ENCODE measurements around the gene IRS2.

Gene IRS2

DNA sequence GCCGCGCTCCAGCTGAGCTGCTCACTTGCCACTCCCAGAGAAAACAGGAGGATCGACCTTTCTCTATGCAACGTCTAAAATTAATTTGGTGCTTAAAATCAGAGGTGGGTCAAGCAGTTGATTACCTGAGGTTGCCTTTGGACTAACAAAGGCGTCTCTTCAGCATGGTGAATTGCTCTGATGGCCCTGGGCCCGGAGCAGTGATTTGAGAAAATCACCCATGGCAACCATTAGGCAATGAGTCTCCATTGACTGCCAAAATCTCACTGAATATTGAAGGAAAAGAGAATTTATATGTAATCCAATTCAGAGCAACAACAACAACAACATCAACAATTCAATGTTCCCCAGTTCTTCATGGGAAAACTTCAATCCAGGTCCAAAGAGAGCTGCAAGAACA lies 61.8 kb downstream of the IRS2 start:
- no peak overlapping the region for H3K4me3 ChIP-seq (ENCODE audit: control insufficient read depth, low read depth, low read length)
- TF ChIP-seq, protein P1, sequence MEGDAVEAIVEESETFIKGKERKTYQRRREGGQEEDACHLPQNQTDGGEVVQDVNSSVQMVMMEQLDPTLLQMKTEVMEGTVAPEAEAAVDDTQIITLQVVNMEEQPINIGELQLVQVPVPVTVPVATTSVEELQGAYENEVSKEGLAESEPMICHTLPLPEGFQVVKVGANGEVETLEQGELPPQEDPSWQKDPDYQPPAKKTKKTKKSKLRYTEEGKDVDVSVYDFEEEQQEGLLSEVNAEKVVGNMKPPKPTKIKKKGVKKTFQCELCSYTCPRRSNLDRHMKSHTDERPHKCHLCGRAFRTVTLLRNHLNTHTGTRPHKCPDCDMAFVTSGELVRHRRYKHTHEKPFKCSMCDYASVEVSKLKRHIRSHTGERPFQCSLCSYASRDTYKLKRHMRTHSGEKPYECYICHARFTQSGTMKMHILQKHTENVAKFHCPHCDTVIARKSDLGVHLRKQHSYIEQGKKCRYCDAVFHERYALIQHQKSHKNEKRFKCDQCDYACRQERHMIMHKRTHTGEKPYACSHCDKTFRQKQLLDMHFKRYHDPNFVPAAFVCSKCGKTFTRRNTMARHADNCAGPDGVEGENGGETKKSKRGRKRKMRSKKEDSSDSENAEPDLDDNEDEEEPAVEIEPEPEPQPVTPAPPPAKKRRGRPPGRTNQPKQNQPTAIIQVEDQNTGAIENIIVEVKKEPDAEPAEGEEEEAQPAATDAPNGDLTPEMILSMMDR (conservative IDR thresholded peaks at IDR 0.05; ENCODE audit: control insufficient read depth, insufficient read depth, low read depth, low read length): no peak
- no peak for DNase-seq (ENCODE audit: low read depth)

DNA sequence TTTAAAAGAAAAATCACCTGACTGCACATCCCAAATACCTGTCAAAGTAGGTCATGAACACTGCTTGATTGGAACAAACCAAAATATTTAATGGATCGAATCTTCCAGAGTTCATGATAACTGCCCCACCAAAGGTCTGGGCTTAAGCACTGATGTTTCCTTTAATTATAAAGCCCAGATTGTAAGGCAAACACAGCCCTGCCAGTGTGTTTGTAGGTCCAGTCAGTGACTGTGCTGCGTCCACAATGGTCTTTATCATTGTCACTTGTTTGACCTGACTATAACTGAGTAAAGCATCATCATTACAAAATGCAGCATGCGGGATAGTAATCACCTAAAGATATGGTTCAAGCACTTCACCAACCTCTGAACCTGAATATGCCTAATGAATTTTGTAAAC lies 63.3 kb downstream of the IRS2 start:
- no peak for DNase-seq (ENCODE audit: low read depth)
- TF ChIP-seq, protein P1 (conservative IDR thresholded peaks at IDR 0.05; ENCODE audit: control insufficient read depth, insufficient read depth, low read depth, low read length): no peak

DNA sequence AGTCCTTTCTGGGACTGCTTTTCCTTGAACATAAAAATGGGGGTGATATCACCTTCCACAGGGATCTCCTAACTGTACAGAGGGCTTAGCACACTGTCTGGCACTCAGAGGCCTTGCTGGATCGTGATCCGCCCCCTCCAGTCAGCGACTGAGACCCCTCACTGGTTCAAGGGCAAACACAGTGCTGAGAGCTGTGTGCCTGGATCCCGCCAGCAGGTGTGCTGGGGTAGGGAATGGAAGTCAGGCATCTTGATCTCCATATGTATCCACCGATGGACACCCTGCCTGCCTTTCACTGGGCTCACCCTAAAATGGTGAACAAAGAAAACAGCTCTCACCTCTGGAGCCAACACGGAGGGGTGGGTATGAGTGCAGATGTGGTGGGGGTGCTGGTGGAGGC lies 64.3 kb downstream of the IRS2 start:
- TF ChIP-seq, protein P1 (conservative IDR thresholded peaks at IDR 0.05; ENCODE audit: control insufficient read depth, insufficient read depth, low read depth, low read length): no peak
- H3K4me3 ChIP-seq (ENCODE audit: control insufficient read depth, low read depth, low read length): no peak overlapping the region
- no peak for DNase-seq (ENCODE audit: low read depth)

More for the DNA sequence above, 63.3 kb downstream of the IRS2 start:
- no peak overlapping the region for H3K4me3 ChIP-seq (ENCODE audit: control insufficient read depth, low read depth, low read length)

DNA sequence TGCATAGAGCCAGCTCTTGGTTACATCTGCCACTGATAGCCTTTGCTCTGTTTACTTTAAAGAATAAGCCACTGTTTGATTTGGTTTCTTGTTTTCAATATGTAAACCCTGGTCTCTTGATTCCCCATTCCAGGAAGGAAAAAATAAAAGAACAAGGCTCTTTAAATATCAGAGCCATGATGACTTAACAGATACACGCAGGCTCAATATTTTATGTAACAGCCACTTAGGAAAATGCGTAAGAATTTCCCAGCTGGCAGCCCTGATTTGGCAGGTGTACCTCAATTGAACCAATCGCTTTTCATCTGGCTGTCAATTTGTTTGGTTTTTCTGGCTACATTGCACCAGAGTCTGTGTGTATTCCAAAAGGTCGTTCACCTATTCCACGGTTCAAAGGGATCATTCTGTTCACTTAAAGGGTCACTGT lies 65.6 kb downstream of the IRS2 start:
- TF ChIP-seq, protein P1 (conservative IDR thresholded peaks at IDR 0.05; ENCODE audit: control insufficient read depth, insufficient read depth, low read depth, low read length): no peak
- DNase-seq (ENCODE audit: low read depth): no peak
- H3K4me3 ChIP-seq (ENCODE audit: control insufficient read depth, low read depth, low read length): no peak overlapping the region

GRCh38 chr13:109719962-109720646 lies 66.3 kb downstream of the IRS2 start:
- H3K4me3 ChIP-seq (ENCODE audit: control insufficient read depth, low read depth, low read length): no peak overlapping the region
- TF ChIP-seq, protein P1 (conservative IDR thresholded peaks at IDR 0.05; ENCODE audit: control insufficient read depth, insufficient read depth, low read depth, low read length): no peak
- DNase-seq (ENCODE audit: low read depth): no peak

- TF ChIP-seq, protein P1 (conservative IDR thresholded peaks at IDR 0.05; ENCODE audit: control insufficient read depth, insufficient read depth, low read depth, low read length): no peak
- no peak for DNase-seq (ENCODE audit: low read depth)
- no peak overlapping the region for H3K4me3 ChIP-seq (ENCODE audit: control insufficient read depth, low read depth, low read length)
Observed at GRCh38 chr13:109718726-109719125, 67.7 kb downstream of the IRS2 start.
